Kidney epithelial cell (primary cell): Measurements from ENCODE around the gene PERM1. TPM values are rescaled to one million over a fixed set of nuclear protein-coding genes. Genes with fewer than 3 reads are reported as not detected.

Experiments
- DNase-seq: peaks from one replicate; pipeline ENCODE4 v3.0.0-alpha.2; 2010; ENCODE audit warnings: low read depth
- H3K27me3 ChIP-seq: 2 replicates; pipeline ENCODE4 v1.6.0; 2011; ENCODE audit warnings: low read length; ENCODE audit not compliant: control insufficient read depth, insufficient read depth
- H3K36me3 ChIP-seq: 2 replicates; pipeline ENCODE4 v1.5.1; 2011; ENCODE audit warnings: low read length; ENCODE audit not compliant: control insufficient read depth, insufficient read depth
- H3K4me3 ChIP-seq: 2 replicates; pipeline ENCODE4 v1.5.1; 2011; ENCODE audit warnings: low read depth, mild to moderate bottlenecking, control low read depth, low read length
- total RNA-seq: library from RNA; depleted of rRNA; stranded (reverse); fragments of >200 nt; gene quantifications from 2 replicates; pipeline ENCODE4 v1.2.3, GENCODE V29; 2015
- TF ChIP-seq, protein P1 (sequence below): IDR thresholded peaks from 2 replicates; pipeline ENCODE4 v1.5.1; 2011; ENCODE audit warnings: mild to moderate bottlenecking, moderate library complexity, low read length, control low read depth, inconsistent platforms; ENCODE audit not compliant: insufficient read depth, poor library complexity, severe bottlenecking

Gene PERM1
- total RNA-seq, 1 donor from 2014 or later = not detected

DNA sequence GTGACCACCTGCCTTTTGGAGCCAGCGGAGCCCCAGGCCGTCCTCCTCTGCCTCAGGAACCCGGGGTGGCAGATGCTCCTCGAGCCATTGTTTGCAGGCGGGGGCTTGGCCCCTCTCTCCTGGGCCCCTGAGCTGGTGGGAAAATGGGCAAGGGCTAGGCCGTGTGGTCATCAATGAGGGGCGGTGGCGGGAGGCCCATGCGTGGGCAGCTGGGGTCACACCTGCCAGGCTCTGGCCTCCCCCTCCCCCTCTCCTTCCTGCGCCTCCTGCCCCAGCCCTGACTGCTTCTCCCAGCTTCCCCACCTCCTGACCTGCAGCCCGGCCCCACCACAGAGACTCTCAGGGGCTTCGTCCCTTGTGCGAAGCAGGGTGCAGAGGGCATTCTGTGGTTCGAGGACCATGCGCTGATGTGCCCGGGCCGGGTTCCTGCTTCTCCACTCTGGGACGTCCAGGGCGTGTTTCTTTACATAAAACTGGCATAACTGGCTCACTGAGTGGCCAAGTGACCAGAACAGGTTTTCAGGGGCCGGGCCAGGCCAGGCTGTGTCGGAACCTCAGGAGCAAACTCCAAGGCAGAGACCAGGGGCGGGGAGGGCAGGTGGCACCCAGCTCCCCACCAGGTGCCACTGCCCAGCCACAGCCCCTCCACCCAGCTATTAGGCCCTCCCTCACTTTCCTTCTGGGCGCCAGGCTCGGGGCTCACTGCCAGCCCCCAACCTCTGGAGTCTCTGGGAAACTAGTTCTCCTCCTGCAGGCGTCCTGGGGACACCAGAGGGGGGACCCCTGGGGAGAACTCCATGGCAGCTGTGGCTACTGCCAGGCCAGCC lies 48.9 kb downstream of the PERM1 start:
- no peaks in the 10 kb centered on the region for H3K36me3 ChIP-seq
- H3K4me3 ChIP-seq = no peak overlapping the region
- DNase-seq = no peak
- TF ChIP-seq, protein P1, sequence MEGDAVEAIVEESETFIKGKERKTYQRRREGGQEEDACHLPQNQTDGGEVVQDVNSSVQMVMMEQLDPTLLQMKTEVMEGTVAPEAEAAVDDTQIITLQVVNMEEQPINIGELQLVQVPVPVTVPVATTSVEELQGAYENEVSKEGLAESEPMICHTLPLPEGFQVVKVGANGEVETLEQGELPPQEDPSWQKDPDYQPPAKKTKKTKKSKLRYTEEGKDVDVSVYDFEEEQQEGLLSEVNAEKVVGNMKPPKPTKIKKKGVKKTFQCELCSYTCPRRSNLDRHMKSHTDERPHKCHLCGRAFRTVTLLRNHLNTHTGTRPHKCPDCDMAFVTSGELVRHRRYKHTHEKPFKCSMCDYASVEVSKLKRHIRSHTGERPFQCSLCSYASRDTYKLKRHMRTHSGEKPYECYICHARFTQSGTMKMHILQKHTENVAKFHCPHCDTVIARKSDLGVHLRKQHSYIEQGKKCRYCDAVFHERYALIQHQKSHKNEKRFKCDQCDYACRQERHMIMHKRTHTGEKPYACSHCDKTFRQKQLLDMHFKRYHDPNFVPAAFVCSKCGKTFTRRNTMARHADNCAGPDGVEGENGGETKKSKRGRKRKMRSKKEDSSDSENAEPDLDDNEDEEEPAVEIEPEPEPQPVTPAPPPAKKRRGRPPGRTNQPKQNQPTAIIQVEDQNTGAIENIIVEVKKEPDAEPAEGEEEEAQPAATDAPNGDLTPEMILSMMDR = no peak
- peaks cover 79% of the 10 kb centered on the region for H3K27me3 ChIP-seq

DNA sequence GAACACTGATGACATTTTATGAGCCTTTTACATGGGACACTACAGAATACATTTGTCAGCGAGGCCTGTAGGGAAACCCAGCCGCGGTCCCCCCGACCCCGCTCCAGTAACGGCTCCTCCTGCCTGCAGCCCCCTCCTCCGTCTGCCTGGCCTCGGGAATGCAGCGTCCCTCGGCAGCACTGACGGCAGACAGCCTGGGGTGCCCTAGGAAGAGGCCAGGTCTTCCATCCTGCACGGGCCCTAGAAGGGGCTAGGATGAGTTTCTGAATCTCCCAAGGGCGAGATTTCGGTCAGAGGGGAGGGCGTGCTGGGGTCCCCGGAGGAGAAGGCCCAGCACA lies 49.8 kb downstream of the PERM1 start:
- Histone ChIP-seq H3K36me3 (no peaks in the 10 kb centered on the region), H3K27me3 (peaks cover 82% of the 10 kb centered on the region), H3K4me3 (no peak overlapping the region)
- no peak for DNase-seq
- TF ChIP-seq, protein P1 = no peak

DNA sequence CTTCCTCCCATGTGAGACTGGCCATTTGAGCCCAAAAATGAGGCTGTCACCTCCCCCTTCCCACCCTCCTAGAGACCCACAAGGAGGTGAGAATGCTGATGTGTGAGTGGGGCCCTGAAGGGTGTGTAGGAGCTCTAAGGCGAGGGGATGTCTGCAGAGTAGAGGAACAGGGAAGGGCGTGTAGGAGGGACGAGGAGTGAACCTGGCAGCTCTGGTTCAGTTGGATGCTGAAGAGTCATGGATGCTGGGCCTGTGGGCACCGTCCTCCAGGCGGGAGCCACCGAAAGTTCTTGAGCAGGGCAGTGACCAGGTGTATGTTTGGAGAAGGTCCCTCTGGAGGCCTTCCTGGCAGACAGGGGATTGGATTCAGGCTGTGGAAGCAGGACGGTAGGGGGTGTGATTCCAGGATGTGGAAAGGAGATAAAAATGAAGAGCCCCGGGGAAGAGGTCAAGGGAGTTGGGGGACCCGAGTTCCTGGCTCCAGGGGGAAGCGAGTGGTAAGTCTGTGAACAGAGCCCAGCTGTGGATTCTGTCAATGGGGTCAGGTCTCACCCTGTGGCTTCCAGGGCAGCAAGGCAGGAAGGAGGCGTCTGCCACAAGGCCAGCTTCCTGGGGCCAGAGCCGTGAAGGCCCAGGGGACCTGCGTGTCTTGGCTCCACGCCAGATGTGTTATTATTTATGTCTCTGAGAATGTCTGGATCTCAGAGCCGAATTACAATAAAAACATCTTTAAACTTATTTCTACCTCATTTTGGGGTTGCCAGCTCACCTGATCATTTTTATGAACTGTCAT lies 50.3 kb downstream of the PERM1 start:
- H3K4me3 ChIP-seq = no peak overlapping the region
- peaks cover 83% of the 10 kb centered on the region for H3K27me3 ChIP-seq
- H3K36me3 ChIP-seq = no peaks in the 10 kb centered on the region
- no peak for DNase-seq
- TF ChIP-seq, protein P1 = no peak

DNA sequence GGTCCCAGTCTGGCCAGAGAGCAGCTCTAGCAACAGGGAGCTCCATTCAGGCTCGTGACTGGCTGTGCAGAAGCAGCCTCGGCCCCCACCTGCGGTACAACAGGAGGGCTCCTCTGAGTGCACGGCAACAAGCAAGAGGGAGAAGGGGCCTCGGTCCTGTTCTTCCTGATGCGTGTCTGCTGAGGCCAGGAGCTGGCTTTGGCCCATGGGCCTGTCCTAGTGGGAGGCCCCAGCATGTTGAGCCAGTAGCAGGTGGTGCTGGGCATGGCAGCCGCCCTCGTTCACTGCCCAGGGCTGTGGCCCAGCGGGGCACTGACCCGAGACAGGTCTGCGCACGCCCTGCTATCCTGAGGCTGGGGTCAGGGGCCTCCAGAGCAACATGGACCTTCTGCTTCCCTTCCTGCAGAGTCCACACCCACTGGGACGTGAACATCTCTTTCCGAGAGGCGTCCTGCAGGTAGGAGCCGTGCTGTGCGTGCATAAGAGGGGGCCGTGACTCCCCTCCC lies 51.2 kb downstream of the PERM1 start:
- H3K36me3 ChIP-seq = no peaks in the 10 kb centered on the region
- no peak overlapping the region for H3K4me3 ChIP-seq
- TF ChIP-seq, protein P1 = no peak
- DNase-seq = no peak
- peaks cover 83% of the 10 kb centered on the region for H3K27me3 ChIP-seq

DNA sequence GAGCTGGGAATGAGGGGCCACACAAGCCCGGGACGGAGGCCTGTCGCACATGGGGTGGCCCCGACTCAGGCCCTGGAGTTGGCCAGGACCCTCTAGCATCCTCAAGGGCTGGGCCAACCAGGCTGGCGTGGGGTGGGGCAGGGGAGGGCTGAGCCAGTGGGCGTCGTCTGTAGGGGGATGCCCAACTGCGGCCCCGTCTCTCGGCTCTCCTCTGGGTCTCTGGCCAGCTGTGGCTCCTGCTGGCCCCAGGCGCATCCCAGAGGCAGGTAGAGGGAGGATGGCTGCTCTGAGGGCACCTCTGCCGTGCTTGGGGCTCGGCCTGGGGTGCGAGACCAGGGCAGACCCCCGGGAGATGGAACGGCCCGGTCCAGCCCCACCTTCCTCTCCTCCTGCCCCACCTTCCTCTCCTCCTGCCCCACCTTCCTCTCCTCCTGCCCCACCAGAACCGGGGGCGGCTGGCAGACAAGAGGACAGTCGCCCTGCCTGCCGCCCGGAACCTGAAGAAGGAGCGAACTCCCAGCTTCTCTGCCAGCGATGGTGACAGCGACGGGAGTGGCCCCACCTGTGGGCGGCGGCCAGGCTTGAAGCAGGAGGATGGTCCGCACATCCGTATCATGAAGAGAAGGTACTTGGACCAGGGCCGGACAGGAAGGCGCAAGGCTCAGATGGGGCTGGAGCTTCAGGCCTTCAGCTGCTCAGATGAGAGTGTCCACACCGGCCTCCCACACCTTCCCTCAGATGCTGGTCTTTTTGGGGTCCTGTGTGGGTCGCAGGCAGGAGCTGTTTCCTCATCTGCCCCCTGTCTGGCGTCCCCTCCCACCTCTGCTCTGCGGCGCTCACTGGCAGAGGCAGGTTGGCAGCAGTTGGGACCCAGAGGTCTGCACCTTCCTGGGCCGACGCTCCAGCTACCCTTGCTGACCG lies 51.9 kb downstream of the PERM1 start:
- Histone ChIP-seq H3K36me3 (no peaks in the 10 kb centered on the region), H3K4me3 (no peak overlapping the region), H3K27me3 (peaks cover 83% of the 10 kb centered on the region)
- no peak for DNase-seq
- TF ChIP-seq, protein P1 = no peak
